Osteoblast (primary cell): ENCODE data around the gene COMMD1. TPM values are rescaled to one million over a fixed set of nuclear protein-coding genes. Genes with fewer than 3 reads are reported as not detected.

Experiments
- DNase-seq: peaks from one replicate; pipeline ENCODE4 v3.0.0; 2011; ENCODE audit warnings: low spot score, mixed read lengths; ENCODE audit not compliant: insufficient read length; ENCODE audit errors: missing footprints
- H2AFZ ChIP-seq: 2 replicates; pipeline ENCODE4 v1.6.0; 2011; ENCODE audit warnings: mild to moderate bottlenecking, low read length
- H3K27ac ChIP-seq: 2 replicates; pipeline ENCODE4 v1.5.1; 2011; ENCODE audit warnings: mild to moderate bottlenecking, low read depth, low read length, moderate library complexity
- H3K27me3 ChIP-seq: 2 replicates; pipeline ENCODE4 v1.6.0; 2012; ENCODE audit warnings: mild to moderate bottlenecking, control low read depth, inconsistent platforms, low read length, moderate library complexity; ENCODE audit not compliant: insufficient read depth
- H3K36me3 ChIP-seq: 2 replicates; pipeline ENCODE4 v1.5.1; 2011; ENCODE audit warnings: mild to moderate bottlenecking, low read length, control low read depth, moderate library complexity; ENCODE audit not compliant: insufficient read depth
- H3K4me1 ChIP-seq: 2 replicates; pipeline ENCODE4 v1.5.1; 2011; ENCODE audit warnings: mild to moderate bottlenecking, low read length, control low read depth, moderate library complexity; ENCODE audit not compliant: insufficient read depth
- H3K4me2 ChIP-seq: 2 replicates; pipeline ENCODE4 v1.6.0; 2011; ENCODE audit warnings: mild to moderate bottlenecking, low read length; ENCODE audit not compliant: insufficient read depth
- H3K4me3 ChIP-seq: fragments of 200-600 bp; sonication (generic); 3 replicates; pipeline ENCODE4 v1.5.1; 2012; ENCODE audit warnings: mild to moderate bottlenecking, low read length, inconsistent platforms; ENCODE audit not compliant: insufficient read depth
- H3K79me2 ChIP-seq: 2 replicates; pipeline ENCODE4 v1.6.0; 2012; ENCODE audit warnings: mild to moderate bottlenecking, low read length, control low read depth, inconsistent platforms; ENCODE audit not compliant: insufficient read depth
- H3K9me3 ChIP-seq: 2 replicates; pipeline ENCODE4 v1.5.1; 2011; ENCODE audit warnings: low read depth, low read length, control low read depth
- H4K20me1 ChIP-seq: 2 replicates; pipeline ENCODE4 v1.6.0; 2012; ENCODE audit warnings: mild to moderate bottlenecking, low read length, control low read depth; ENCODE audit not compliant: insufficient read depth
- CTCF ChIP-seq: IDR thresholded peaks from 2 replicates; pipeline ENCODE4 v1.5.1; 2011; ENCODE audit warnings: mild to moderate bottlenecking, low read depth, low read length, moderate library complexity; ENCODE audit errors: extremely low read depth
- total RNA-seq: library from RNA; depleted of rRNA; stranded (reverse); fragments of >200 nt; gene quantifications from 2 replicates; pipeline ENCODE4 v1.2.3, GENCODE V29; 2012

The COMMD1 gene
- total RNA-seq, 1 donor, result 51.8 TPM

GRCh38 chr2:62065243-62065642, 159.8 kb downstream of the COMMD1 start:
- H3K36me3 ChIP-seq, result no peaks in the 10 kb centered on the region
- no peak overlapping the region for H3K4me2 ChIP-seq
- no peak for DNase-seq
- no peaks in the 10 kb centered on the region for H3K79me2 ChIP-seq
- H3K27me3 ChIP-seq, result no peaks in the 10 kb centered on the region
- no peak overlapping the region for H2AFZ ChIP-seq
- no peaks in the 10 kb centered on the region for H3K9me3 ChIP-seq
- H3K4me3 ChIP-seq, result no peak overlapping the region
- no peak overlapping the region for H3K27ac ChIP-seq
- TF ChIP-seq CTCF, result no peak
- no peaks in the 10 kb centered on the region for H3K4me1 ChIP-seq
- H4K20me1 ChIP-seq, result no peaks in the 10 kb centered on the region

- DNase-seq, result no peak
- no peak overlapping the region for H3K27ac ChIP-seq
Observed at GRCh38 chr2:62071126-62071598, 165.7 kb downstream of the COMMD1 start.

GRCh38 chr2:62071760-62072680, 166.5 kb downstream of the COMMD1 start:
- no peak overlapping the region for H3K4me2 ChIP-seq
- no peaks in the 10 kb centered on the region for H4K20me1 ChIP-seq
- H3K36me3 ChIP-seq, result no peaks in the 10 kb centered on the region
- peaks cover 3% of the 10 kb centered on the region for H3K9me3 ChIP-seq
- no peak overlapping the region for H3K27ac ChIP-seq
- no peak for DNase-seq
- H2AFZ ChIP-seq, result no peak overlapping the region
- H3K4me3 ChIP-seq, result no peak overlapping the region
- no peaks in the 10 kb centered on the region for H3K79me2 ChIP-seq
- TF ChIP-seq CTCF, result no peak
- no peaks in the 10 kb centered on the region for H3K27me3 ChIP-seq
- H3K4me1 ChIP-seq, result no peaks in the 10 kb centered on the region

More at GRCh38 chr2:62071126-62071598, 165.7 kb downstream of the COMMD1 start:
- Histone ChIP-seq H3K4me2 (no peak overlapping the region), H3K9me3 (peaks cover 3% of the 10 kb centered on the region), H2AFZ (no peak overlapping the region), H3K4me3 (no peak overlapping the region), H3K36me3 (no peaks in the 10 kb centered on the region), H3K4me1 (no peaks in the 10 kb centered on the region), H4K20me1 (no peaks in the 10 kb centered on the region), H3K27me3 (no peaks in the 10 kb centered on the region), H3K79me2 (no peaks in the 10 kb centered on the region)
- no peak for TF ChIP-seq CTCF

- Histone ChIP-seq H3K79me2 (no peaks in the 10 kb centered on the region), H3K27me3 (no peaks in the 10 kb centered on the region), H3K27ac (no peak overlapping the region), H3K4me1 (no peaks in the 10 kb centered on the region), H2AFZ (no peak overlapping the region), H3K36me3 (no peaks in the 10 kb centered on the region), H3K4me3 (no peak overlapping the region), H3K9me3 (peaks cover 3% of the 10 kb centered on the region), H3K4me2 (no peak overlapping the region), H4K20me1 (no peaks in the 10 kb centered on the region)
- TF ChIP-seq CTCF, result no peak
- DNase-seq, result no peak
Observed at GRCh38 chr2:62074233-62074632, 168.8 kb downstream of the COMMD1 start.
